Astrocyte (in vitro differentiated cells and primary cell): ENCODE results near the gene KIF26B. TPM values are rescaled to one million over a fixed set of nuclear protein-coding genes. Genes with fewer than 3 reads are reported as not detected.

Experiments used
- DNase-seq: peaks from one replicate; pipeline ENCODE4 v3.0.0-alpha.2; 2010; ENCODE audit warnings: low read depth
- FAIRE-seq: peaks from 2 replicates; lab custom pipeline; 2011; peaks lifted over from hg19 to GRCh38; lab: Jason Lieb, UNC
- H2AFZ ChIP-seq: 2 replicates; pipeline ENCODE4 v1.6.0; 2012; ENCODE audit warnings: low read depth, low read length, inconsistent platforms
- H3K27ac ChIP-seq: 2 replicates; pipeline ENCODE4 v1.5.1; 2011; ENCODE audit warnings: low read depth, low read length, inconsistent platforms
- H3K27me3 ChIP-seq: 2 replicates; pipeline ENCODE4 v1.6.0; 2011; ENCODE audit warnings: low read length, inconsistent platforms; ENCODE audit not compliant: insufficient read depth
- H3K36me3 ChIP-seq: 2 replicates; pipeline ENCODE4 v1.5.1; 2011; ENCODE audit warnings: low read length, inconsistent platforms; ENCODE audit not compliant: insufficient read depth
- H3K4me1 ChIP-seq: 2 replicates; pipeline ENCODE4 v1.5.1; 2011; ENCODE audit warnings: low read length, inconsistent platforms; ENCODE audit not compliant: insufficient read depth
- H3K4me2 ChIP-seq: 2 replicates; pipeline ENCODE4 v1.6.0; 2012; ENCODE audit warnings: low read length, inconsistent platforms
- H3K4me3 ChIP-seq: 2 replicates; pipeline ENCODE4 v1.5.1; 2011; ENCODE audit warnings: low read depth, mild to moderate bottlenecking, low read length, inconsistent platforms; ENCODE audit not compliant: insufficient read depth
- H3K79me2 ChIP-seq: 2 replicates; pipeline ENCODE4 v1.6.0; 2012; ENCODE audit warnings: mild to moderate bottlenecking, low read length, inconsistent platforms; ENCODE audit not compliant: insufficient read depth
- H3K9ac ChIP-seq: 2 replicates; pipeline ENCODE4 v1.6.0; 2012; ENCODE audit warnings: mild to moderate bottlenecking, low read length, inconsistent platforms
- H3K9me3 ChIP-seq: 2 replicates; pipeline ENCODE4 v1.5.1; 2012; ENCODE audit warnings: low read depth, mild to moderate bottlenecking, low read length, inconsistent platforms; ENCODE audit not compliant: insufficient read depth
- H4K20me1 ChIP-seq: 2 replicates; pipeline ENCODE4 v1.6.0; 2012; ENCODE audit warnings: low read length, inconsistent platforms; ENCODE audit not compliant: insufficient read depth
- H3K27ac Mint-ChIP-seq: one replicate; pipeline ENCODE4 v1.8.0; 2021; ENCODE audit warnings: mild to moderate bottlenecking, mixed read lengths; ENCODE audit not compliant: unreplicated experiment
- H3K27me3 Mint-ChIP-seq: one replicate; pipeline ENCODE4 v1.8.0; 2021; ENCODE audit warnings: low read depth, mixed read lengths; ENCODE audit not compliant: unreplicated experiment
- H3K36me3 Mint-ChIP-seq: one replicate; pipeline ENCODE4 v1.8.0; 2021; ENCODE audit warnings: low read depth, mixed read lengths; ENCODE audit not compliant: unreplicated experiment
- H3K4me1 Mint-ChIP-seq: one replicate; pipeline ENCODE4 v1.8.0; 2021; ENCODE audit warnings: low read depth, mixed read lengths; ENCODE audit not compliant: unreplicated experiment
- H3K4me3 Mint-ChIP-seq: one replicate; pipeline ENCODE4 v1.8.0; 2021; ENCODE audit warnings: mild to moderate bottlenecking, moderate library complexity, mixed read lengths; ENCODE audit not compliant: unreplicated experiment
- H3K9me3 Mint-ChIP-seq: one replicate; pipeline ENCODE4 v1.8.0; 2021; ENCODE audit warnings: mild to moderate bottlenecking, mixed read lengths; ENCODE audit not compliant: unreplicated experiment
- CTCF ChIP-seq: IDR thresholded peaks from 2 replicates; pipeline ENCODE4 v1.5.1; 2011; ENCODE audit warnings: low read depth, mild to moderate bottlenecking, inconsistent platforms, low read length, moderate library complexity; ENCODE audit not compliant: insufficient read depth
- EZH2 ChIP-seq: IDR thresholded peaks from 2 replicates; pipeline ENCODE4 v1.6.1; 2012; ENCODE audit warnings: mild to moderate bottlenecking, low read length, inconsistent platforms; ENCODE audit not compliant: insufficient read depth
- total RNA-seq: library from RNA; stranded (reverse); gene quantifications from 2 replicates; pipeline ENCODE4 v1.2.1, GENCODE V29; 2021

KIF26B gene
- total RNA-seq, 1 donor from 2014 or later: 6.8 TPM

DNA sequence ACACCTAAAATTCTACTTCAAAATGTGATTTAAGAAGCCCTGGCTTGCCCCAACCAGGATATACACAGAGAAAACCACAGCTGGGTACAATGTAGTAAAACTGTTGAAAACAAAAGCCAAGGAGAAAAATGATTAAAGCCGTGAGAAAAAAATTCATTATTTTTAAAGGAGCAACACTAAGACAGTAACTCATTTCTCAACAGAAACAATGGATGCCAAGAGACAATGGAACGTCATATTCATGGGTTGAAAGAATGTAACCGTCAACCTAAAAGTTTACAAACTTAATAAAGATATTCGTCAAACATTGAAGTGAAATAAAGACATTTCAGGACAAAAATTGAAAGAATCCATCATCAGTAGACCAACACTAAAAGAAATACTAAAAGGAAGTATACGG, 340.9 kb downstream of the KIF26B start:
- Histone ChIP-seq H3K4me2 (no peak overlapping the region), H4K20me1 (peaks cover 4% of the 10 kb centered on the region), H3K36me3 (no peaks in the 10 kb centered on the region), H3K9ac (no peak overlapping the region), H3K27me3 (no peaks in the 10 kb centered on the region), H3K27ac (no peak overlapping the region), H3K4me3 (no peak overlapping the region), H2AFZ (no peak overlapping the region), H3K9me3 (no peaks in the 10 kb centered on the region), H3K4me1 (peaks cover 4% of the 10 kb centered on the region), H3K79me2 (no peaks in the 10 kb centered on the region)
- Mint-ChIP-seq H3K9me3 (peaks cover 2% of the 10 kb centered on the region), H3K27ac (no peak overlapping the region), H3K4me3 (no peak overlapping the region), H3K36me3 (peaks cover 3% of the 10 kb centered on the region), H3K4me1 (peaks cover 3% of the 10 kb centered on the region), H3K27me3 (no peaks in the 10 kb centered on the region)
- FAIRE-seq (no peak), DNase-seq (no peak)
- TF ChIP-seq EZH2: no peak
- TF ChIP-seq CTCF: no peak

DNA sequence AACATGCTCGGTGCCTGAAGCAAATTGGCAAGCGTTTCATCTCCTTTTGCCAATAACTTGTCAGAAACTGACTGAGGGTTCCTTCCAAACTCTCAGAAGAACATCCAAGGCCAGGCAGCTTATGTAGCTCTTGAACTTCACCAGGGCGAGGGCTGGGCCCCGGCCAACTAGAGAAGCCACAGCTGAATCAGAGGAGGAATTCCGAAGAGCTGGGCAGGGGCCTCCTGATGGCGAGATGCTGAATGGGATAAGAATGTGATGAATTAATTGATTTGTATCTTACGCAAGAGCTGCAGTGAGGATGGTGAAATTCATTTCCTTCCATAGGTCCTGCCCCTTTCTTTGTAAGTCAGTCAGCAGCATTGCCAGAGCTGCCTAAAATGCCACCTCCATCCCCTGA, 345.8 kb downstream of the KIF26B start:
- peaks cover 5% of the 10 kb centered on the region for H3K27me3 Mint-ChIP-seq
- Histone ChIP-seq H3K9ac (no peak overlapping the region), H3K27ac (no peak overlapping the region), H3K79me2 (no peaks in the 10 kb centered on the region), H3K4me2 (peak overlapping the region; percentile 12), H3K4me1 (peaks cover 9% of the 10 kb centered on the region), H3K27me3 (no peaks in the 10 kb centered on the region), H3K4me3 (no peak overlapping the region), H4K20me1 (peaks cover 4% of the 10 kb centered on the region), H3K9me3 (no peaks in the 10 kb centered on the region), H3K36me3 (no peaks in the 10 kb centered on the region), H2AFZ (no peak overlapping the region)
- no peaks in the 10 kb centered on the region for H3K36me3 Mint-ChIP-seq
- H3K4me3 Mint-ChIP-seq: no peak overlapping the region
- peaks cover 3% of the 10 kb centered on the region for H3K4me1 Mint-ChIP-seq
- TF ChIP-seq CTCF (no peak), EZH2 (no peak)
- no peak overlapping the region for H3K27ac Mint-ChIP-seq
- FAIRE-seq (peak; percentile 54), DNase-seq (peak; percentile 92)
- H3K9me3 Mint-ChIP-seq: no peaks in the 10 kb centered on the region

DNA sequence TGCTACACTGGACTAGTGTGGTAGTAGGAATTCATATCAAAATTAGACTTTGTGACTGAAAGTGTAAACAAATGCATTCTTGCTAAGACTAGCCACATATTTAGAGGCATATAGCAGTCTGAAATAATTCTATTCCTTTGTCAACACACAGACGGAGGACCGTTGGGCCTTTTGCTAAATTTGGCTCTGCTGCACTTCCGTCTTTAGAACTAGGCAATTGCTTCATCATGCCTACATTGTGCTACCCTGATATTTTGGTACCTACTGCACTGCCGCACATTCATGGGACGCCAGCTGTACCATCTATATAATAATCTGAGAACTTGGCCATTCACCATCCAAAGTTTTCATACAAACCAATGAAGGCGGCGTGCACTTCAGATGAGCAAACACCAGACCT, 346.8 kb downstream of the KIF26B start:
- Mint-ChIP-seq H3K9me3 (no peaks in the 10 kb centered on the region), H3K36me3 (no peaks in the 10 kb centered on the region), H3K4me3 (no peak overlapping the region), H3K27ac (no peak overlapping the region), H3K4me1 (peaks cover 3% of the 10 kb centered on the region), H3K27me3 (peaks cover 8% of the 10 kb centered on the region)
- Histone ChIP-seq H3K9ac (no peak overlapping the region), H4K20me1 (peaks cover 4% of the 10 kb centered on the region), H3K36me3 (no peaks in the 10 kb centered on the region), H3K79me2 (no peaks in the 10 kb centered on the region), H3K4me1 (peaks cover 9% of the 10 kb centered on the region), H2AFZ (no peak overlapping the region), H3K27me3 (no peaks in the 10 kb centered on the region), H3K4me3 (no peak overlapping the region), H3K27ac (no peak overlapping the region), H3K4me2 (no peak overlapping the region), H3K9me3 (no peaks in the 10 kb centered on the region)
- DNase-seq: no peak
- FAIRE-seq: no peak
- TF ChIP-seq EZH2: no peak
- TF ChIP-seq CTCF: no peak
